ENCODE data around the gene SPATA16.
"Not testable (repeated sequence)": the region's sequence is repeated elsewhere in the genome, so short reads cannot be mapped to it uniquely, and the experiment has no call there.

SPATA16 gene

GRCh38 chr3:173006006-173006405, 135.0 kb downstream of the SPATA16 start:
- no peak for DNase-seq (ENCODE audit: low read depth in 1 of 2, low spot score in 1 of 2)

DNA sequence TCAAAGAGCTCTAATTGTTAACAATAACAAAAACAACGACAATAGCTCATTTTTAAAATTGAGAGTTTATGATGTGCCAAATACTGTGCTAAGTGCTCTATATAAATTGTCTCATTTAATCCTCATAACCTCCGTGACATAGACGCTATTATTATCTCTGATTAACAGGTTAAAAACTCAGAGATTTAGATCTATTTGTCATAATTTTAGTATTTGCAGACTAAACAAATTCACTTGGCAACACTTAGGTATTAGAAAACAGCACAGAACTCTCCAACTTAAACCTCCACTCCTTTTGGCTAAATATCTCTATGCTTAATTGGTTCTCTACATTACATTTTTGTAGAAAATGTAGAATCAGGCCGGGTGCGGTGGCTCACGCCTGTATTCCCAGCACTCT, 136.4 kb downstream of the SPATA16 start:
- DNase-seq (ENCODE audit: low read depth in 1 of 2, low spot score in 1 of 2) = no peak

GRCh38 chr3:173003956-173004355, 137.1 kb downstream of the SPATA16 start:
- no peak for DNase-seq (ENCODE audit: low read depth in 1 of 2, low spot score in 1 of 2)

DNA sequence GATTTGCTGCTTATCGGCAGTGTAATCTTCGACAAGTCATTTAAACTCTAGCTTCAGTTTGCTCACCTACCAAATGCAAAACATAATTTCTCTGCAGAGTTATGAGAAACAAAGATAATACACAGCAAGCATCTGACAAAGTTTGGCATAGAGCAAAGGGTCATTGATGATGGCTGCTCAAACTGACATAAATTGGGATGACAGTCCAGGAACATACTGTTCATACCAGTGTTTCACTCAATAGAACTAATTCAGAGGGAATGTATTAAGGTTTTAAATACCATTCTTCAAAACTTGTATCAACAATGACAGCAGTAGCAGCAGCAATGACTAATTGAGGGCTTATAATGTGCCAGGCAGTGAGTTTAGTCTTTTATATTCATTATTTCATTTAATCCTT, 137.6 kb downstream of the SPATA16 start:
- DNase-seq (ENCODE audit: low read depth in 1 of 2, low spot score in 1 of 2) = no peak

DNA sequence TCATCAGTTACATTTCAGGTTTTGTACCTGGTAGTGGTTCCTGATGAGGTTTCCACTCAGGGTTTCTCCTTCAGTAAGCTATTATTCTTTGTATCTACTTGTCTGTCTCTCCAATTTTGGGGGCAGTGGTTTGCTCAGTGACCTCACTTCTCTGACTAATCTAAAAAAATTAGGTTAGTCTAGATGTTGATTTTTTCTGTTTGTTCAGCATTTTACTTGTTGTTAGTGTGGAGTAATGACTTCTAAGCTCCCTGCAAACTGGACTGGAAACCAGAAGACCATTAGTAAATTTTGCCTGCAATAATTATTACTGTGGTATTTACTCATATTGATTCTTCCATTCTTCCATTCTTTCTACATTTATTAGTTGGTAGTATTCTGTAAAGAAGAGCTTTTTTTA, 139.4 kb downstream of the SPATA16 start:
- DNase-seq (ENCODE audit: low read depth in 1 of 2, low spot score in 1 of 2) = no peak

- DNase-seq (ENCODE audit: low read depth in 1 of 2, low spot score in 1 of 2) = no peak
These were observed 140.5 kb downstream of the SPATA16 start for GRCh38 chr3:173000553-173000952.

GRCh38 chr3:172993412-172993811, 147.6 kb downstream of the SPATA16 start:
- no peak for DNase-seq (ENCODE audit: low read depth in 1 of 2, low spot score in 1 of 2)

DNA sequence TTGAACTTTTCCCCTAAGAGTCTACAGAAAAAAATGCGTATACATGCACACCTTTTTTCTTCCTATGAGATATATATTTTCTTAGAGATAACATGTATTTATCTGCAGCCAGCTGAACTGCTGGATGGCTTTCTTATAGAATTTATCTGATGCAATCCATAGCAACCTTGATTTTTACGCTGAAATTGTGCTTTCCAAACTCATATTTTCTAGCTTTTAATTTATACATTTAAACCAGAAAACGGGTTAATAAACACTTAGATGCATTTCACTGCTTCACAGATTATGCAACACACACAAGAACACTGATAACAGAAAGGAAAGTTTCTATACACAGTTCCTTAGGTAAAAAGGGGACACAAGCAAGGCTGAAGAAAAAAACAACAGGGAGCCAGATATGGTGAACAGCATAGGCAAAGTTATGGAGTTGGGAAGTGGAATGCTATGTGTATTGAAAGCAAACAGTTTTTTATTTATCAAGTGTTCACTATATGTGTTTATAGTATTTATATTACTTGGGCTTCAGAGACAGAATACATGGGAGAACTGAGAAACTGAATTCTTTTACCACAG, 149.5 kb downstream of the SPATA16 start:
- DNase-seq (ENCODE audit: low read depth in 1 of 2, low spot score in 1 of 2) = no peak

DNA sequence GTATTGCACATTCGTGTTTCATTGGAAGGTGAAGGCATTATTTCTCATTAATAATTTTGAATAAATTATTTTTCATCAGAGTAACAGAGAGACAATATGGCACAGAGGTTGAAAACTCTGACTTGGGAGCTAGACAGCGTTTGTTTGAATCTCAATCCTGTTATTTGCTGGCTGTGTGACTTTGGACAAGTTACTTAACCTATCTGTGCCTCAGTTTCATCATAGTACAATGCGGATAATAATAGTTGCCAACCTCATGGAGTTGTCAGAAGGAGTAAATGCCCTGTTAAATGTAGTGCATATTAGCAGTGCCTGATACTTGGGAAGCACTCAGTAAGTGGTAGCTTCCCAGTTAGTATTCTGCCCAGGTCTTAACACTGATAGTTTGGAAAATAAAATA, 151.7 kb downstream of the SPATA16 start:
- DNase-seq (ENCODE audit: low read depth in 1 of 2, low spot score in 1 of 2) = no peak

GRCh38 chr3:172987273-172987672, 153.8 kb downstream of the SPATA16 start:
- no peak for DNase-seq (ENCODE audit: low read depth in 1 of 2, low spot score in 1 of 2)

DNA sequence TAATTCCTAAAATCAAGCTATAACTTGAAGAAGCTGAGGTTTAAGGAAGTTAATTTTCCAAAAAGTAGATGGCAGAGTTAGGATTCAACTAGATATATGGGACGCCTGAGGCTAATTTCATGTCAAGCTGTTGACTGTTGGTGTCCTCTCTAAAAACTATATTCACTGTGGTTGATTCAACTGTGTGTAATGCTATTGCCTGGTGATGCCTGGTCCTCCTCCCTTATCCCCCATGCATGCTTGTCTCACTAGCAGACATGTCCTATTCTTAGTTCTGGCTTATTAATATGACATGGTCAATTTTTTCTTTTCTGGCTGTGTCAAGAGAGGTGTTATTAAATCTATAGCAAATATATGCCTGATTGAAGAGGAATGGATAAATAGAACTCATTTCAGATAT, 156.1 kb downstream of the SPATA16 start:
- DNase-seq (ENCODE audit: low read depth in 1 of 2, low spot score in 1 of 2) = no peak

- DNase-seq (ENCODE audit: low read depth in 1 of 2, low spot score in 1 of 2) = no peak
These were observed 158.2 kb downstream of the SPATA16 start for GRCh38 chr3:172982736-172983364.

- no peak for DNase-seq (ENCODE audit: low read depth in 1 of 2, low spot score in 1 of 2)
These were observed 159.5 kb downstream of the SPATA16 start for GRCh38 chr3:172981407-172981983.

GRCh38 chr3:172980849-172981248, 160.2 kb downstream of the SPATA16 start:
- DNase-seq (ENCODE audit: low read depth in 1 of 2, low spot score in 1 of 2) = no peak

- no peak for DNase-seq (ENCODE audit: low read depth in 1 of 2, low spot score in 1 of 2)
These were observed 163.3 kb downstream of the SPATA16 start for GRCh38 chr3:172977696-172978095.

GRCh38 chr3:172974969-172975368, 166.1 kb downstream of the SPATA16 start:
- DNase-seq (ENCODE audit: low read depth in 1 of 2, low spot score in 1 of 2) = no peak

- no peak for DNase-seq (ENCODE audit: low read depth in 1 of 2, low spot score in 1 of 2)
These were observed 167.2 kb downstream of the SPATA16 start for GRCh38 chr3:172973799-172974198.

- DNase-seq (ENCODE audit: low read depth in 1 of 2, low spot score in 1 of 2) = no peak
These were observed 168.3 kb downstream of the SPATA16 start for GRCh38 chr3:172972717-172973116.

- DNase-seq (ENCODE audit: low read depth in 1 of 2, low spot score in 1 of 2) = no peak
These were observed 169.0 kb downstream of the SPATA16 start for GRCh38 chr3:172972067-172972466.

- no peak for DNase-seq (ENCODE audit: low read depth in 1 of 2, low spot score in 1 of 2)
These were observed 172.4 kb downstream of the SPATA16 start for GRCh38 chr3:172968646-172969045.

DNA sequence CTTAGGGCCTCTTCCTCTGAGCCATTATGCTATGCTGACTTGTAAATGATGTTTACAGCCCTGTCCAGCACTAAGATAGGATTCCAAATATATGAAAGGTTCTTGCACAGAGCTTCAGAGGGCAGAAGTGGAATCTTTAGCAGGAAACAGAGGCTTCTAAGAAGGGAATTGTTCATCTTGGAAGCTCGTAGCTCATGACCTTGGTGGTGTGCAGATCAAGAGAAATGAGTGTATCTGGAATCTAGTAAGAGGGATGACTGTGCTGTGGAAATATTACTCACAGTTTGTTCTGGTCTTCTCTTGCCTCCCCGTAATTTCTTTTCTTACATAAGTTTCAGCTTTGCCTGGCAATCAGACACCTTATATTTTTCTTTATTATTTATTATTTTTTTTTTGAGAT, 175.8 kb downstream of the SPATA16 start:
- no peak for DNase-seq (ENCODE audit: low read depth in 1 of 2, low spot score in 1 of 2)

GRCh38 chr3:172960626-172961182, 180.3 kb downstream of the SPATA16 start:
- not testable (repeated sequence) for DNase-seq (ENCODE audit: low read depth in 1 of 2, low spot score in 1 of 2)

DNA sequence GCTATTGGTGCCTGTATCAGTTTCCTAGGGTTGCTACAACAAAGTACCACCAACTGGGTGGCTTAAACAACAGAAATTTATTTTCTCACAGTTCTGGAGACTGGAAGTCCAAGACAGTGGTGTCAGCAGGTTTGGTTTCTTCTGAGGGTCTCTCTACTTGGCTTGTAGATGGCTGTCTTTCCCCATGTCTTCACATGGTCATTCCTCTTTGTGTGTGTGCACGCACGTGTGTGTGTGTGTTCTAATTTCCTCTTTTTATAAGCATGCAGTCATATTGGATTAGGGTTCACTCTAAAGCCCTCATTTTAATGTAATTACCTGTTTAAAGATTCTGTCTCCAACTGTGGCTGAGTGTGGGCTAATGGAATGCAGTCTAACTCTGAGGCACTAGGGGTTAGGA, 182.5 kb downstream of the SPATA16 start:
- no peak for DNase-seq (ENCODE audit: low read depth in 1 of 2, low spot score in 1 of 2)

Data from activated T-helper 1 cell treated with anti-CD3 and anti-CD28 coated beads, Interleukin-2, amount 50 U/mL, for 16 hours (primary cell).